22Rv1 (cell line): ENCODE data around the gene TMEM106B.

Experiments
- CTCF ChIP-seq: fragments of 450-650 bp; IDR thresholded peaks from 2 replicates; pipeline ENCODE4 v1.5.1; 2017; ENCODE audit warnings: mild to moderate bottlenecking
- ZFX ChIP-seq: fragments of 450-650 bp; IDR thresholded peaks from 2 replicates; pipeline ENCODE4 v1.6.1; 2017; ENCODE audit warnings: antibody characterized with exemption, borderline replicate concordance

GRCh38 chr7:12257582-12257981 is 46.5 kb downstream of the TMEM106B start:
- TF ChIP-seq CTCF, result no peak
- no peak for TF ChIP-seq ZFX
